Activated naive CD8-positive, alpha-beta T cell treated with anti-CD3 and anti-CD28 coated beads, Interleukin-2, amount 10 ng/mL, durations not matched to agents 7 days and 5 days (primary cell): ENCODE measurements around the gene ALDH3B1. TPM values are rescaled to one million over a fixed set of nuclear protein-coding genes. Genes with fewer than 3 reads are reported as not detected.
"Not testable (repeated sequence)": the region's sequence is repeated elsewhere in the genome, so short reads cannot be mapped to it uniquely, and the experiment has no call there.

Experiments
- ATAC-seq: fragments of 150-1000 bp; cut with Tn5 transposase; one replicate; pipeline ENCODE4 v1.10.0; 2021; ENCODE audit warnings: low read depth, moderate library complexity
- POLR2A ChIA-PET: fragments of 350-600 bp; sonication (Branson Sonifier 250); formaldehyde crosslinking; loops from one replicate; lab custom pipeline; 2021; ENCODE audit warnings: antibody characterized with exemption; lab: Charles Lee
- DNase-seq: peaks from one replicate; pipeline ENCODE4 v3.0.0; 2021
- H3K27ac Mint-ChIP-seq: one replicate; pipeline ENCODE4 v1.8.0; 2022; ENCODE audit warnings: mild to moderate bottlenecking, mixed read lengths
- H3K27me3 Mint-ChIP-seq: one replicate; pipeline ENCODE4 v1.8.0; 2022; ENCODE audit warnings: mild to moderate bottlenecking, moderate library complexity, mixed read lengths
- H3K36me3 Mint-ChIP-seq: one replicate; pipeline ENCODE4 v1.8.0; 2021; ENCODE audit warnings: mild to moderate bottlenecking, mixed read lengths
- H3K4me1 Mint-ChIP-seq: one replicate; pipeline ENCODE4 v1.8.0; 2021; ENCODE audit warnings: mixed read lengths
- H3K4me3 Mint-ChIP-seq: one replicate; pipeline ENCODE4 v1.8.0; 2022; ENCODE audit warnings: mild to moderate bottlenecking, moderate library complexity, mixed read lengths
- H3K9me3 Mint-ChIP-seq: one replicate; pipeline ENCODE4 v1.8.0; 2021; ENCODE audit warnings: mixed read lengths
- total RNA-seq, 2 experiments: library from RNA; stranded (reverse); gene quantifications; one replicate each; pipeline ENCODE4 v1.2.3, GENCODE V29; 2021

The ALDH3B1 gene
- total RNA-seq, 2 experiments from 2014 or later = 0.45 to 0.61 TPM

- ATAC-seq, H3K27ac Mint-ChIP-seq, POLR2A ChIA-PET, H3K4me1 Mint-ChIP-seq, H3K36me3 Mint-ChIP-seq, H3K9me3 Mint-ChIP-seq, DNase-seq, H3K27me3 Mint-ChIP-seq, H3K4me3 Mint-ChIP-seq: not testable (repeated sequence)
Measured at GRCh38 chr11:67991347-67992121, 18.6 kb upstream of the ALDH3B1 start.

- H3K9me3 Mint-ChIP-seq, H3K27ac Mint-ChIP-seq, H3K27me3 Mint-ChIP-seq, POLR2A ChIA-PET, ATAC-seq, H3K4me3 Mint-ChIP-seq: not testable (repeated sequence)
- Mint-ChIP-seq H3K4me1 (peaks cover 24% of the 10 kb centered on the region), H3K36me3 (peaks cover 15% of the 10 kb centered on the region)
- peak; percentile 59 for DNase-seq
Measured at GRCh38 chr11:67993821-67994220, 16.3 kb upstream of the ALDH3B1 start.

DNA sequence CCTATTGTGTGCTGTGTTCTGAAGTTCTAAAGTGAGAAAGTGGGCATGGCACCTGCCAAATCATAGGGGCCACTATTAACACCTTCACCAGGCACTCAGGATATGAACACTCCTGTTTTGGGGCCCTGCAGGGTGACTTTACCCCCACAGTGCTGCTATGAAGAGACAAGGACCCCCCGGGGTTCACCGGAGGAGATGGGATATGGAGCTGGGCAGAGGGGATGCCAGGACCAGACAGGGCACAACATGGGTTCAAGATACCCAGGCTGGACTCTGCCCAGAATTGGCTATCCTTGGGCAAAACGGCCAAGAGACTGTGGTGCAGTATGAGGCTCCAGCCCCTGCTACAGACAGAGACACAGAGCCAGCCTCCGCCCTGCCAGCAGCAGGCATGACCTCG, 15.7 kb upstream of the ALDH3B1 start:
- H3K27me3 Mint-ChIP-seq, ATAC-seq, DNase-seq, H3K9me3 Mint-ChIP-seq, H3K4me3 Mint-ChIP-seq, H3K27ac Mint-ChIP-seq, POLR2A ChIA-PET: not testable (repeated sequence)
- Mint-ChIP-seq H3K36me3 (peaks cover 15% of the 10 kb centered on the region), H3K4me1 (peaks cover 26% of the 10 kb centered on the region)

- ATAC-seq, H3K9me3 Mint-ChIP-seq, H3K4me3 Mint-ChIP-seq, H3K27ac Mint-ChIP-seq, DNase-seq, H3K27me3 Mint-ChIP-seq, POLR2A ChIA-PET: not testable (repeated sequence)
- Mint-ChIP-seq H3K4me1 (peaks cover 30% of the 10 kb centered on the region), H3K36me3 (peaks cover 15% of the 10 kb centered on the region)
Measured at GRCh38 chr11:67995129-67995528, 15.0 kb upstream of the ALDH3B1 start.

- H3K9me3 Mint-ChIP-seq, H3K27me3 Mint-ChIP-seq: not testable (repeated sequence)
Measured at GRCh38 chr11:67995579-67995978, 14.5 kb upstream of the ALDH3B1 start.

DNA sequence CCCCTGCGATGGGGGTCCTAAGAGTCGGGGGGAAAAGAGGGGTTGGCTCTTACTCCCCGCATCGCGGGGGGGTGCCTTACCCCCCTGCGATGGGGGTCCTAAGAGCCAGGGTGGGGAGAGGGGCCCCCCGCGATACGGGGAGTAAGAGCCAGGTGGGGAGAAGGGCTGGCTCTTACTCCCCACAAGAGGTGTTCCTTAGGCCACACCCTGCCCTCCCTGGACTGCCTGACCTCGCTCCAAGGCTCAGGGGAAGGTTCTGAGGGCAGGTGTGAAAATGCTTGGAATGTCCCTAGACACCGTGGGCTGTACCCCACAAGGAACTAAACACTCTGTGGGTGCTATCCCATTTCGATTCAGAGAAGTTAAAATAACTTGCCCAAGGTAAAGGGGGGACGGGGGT, 14.1 kb upstream of the ALDH3B1 start:
- POLR2A ChIA-PET = no interaction called here
- H3K4me3 Mint-ChIP-seq = no peak overlapping the region
- H3K27ac Mint-ChIP-seq = no peak overlapping the region
- DNase-seq (peak; percentile 18), ATAC-seq (no peak)
- H3K36me3 Mint-ChIP-seq = peaks cover 15% of the 10 kb centered on the region
- H3K9me3 Mint-ChIP-seq = no peaks in the 10 kb centered on the region
- H3K4me1 Mint-ChIP-seq = peaks cover 31% of the 10 kb centered on the region
- no peaks in the 10 kb centered on the region for H3K27me3 Mint-ChIP-seq

More at GRCh38 chr11:67995579-67995978, 14.5 kb upstream of the ALDH3B1 start:
- ATAC-seq, H3K27ac Mint-ChIP-seq, POLR2A ChIA-PET, H3K4me3 Mint-ChIP-seq: not testable (repeated sequence)
- peaks cover 15% of the 10 kb centered on the region for H3K36me3 Mint-ChIP-seq
- peak; percentile 28 for DNase-seq
- H3K4me1 Mint-ChIP-seq = peaks cover 31% of the 10 kb centered on the region

- POLR2A ChIA-PET = no interaction called here
- H3K27me3 Mint-ChIP-seq = no peaks in the 10 kb centered on the region
- H3K27ac Mint-ChIP-seq = peak overlapping the region; percentile 40
- peaks cover 16% of the 10 kb centered on the region for H3K36me3 Mint-ChIP-seq
- peaks cover 31% of the 10 kb centered on the region for H3K4me1 Mint-ChIP-seq
- H3K4me3 Mint-ChIP-seq = peak overlapping the region; percentile 73
- H3K9me3 Mint-ChIP-seq = no peaks in the 10 kb centered on the region
- peak; percentile 32 for ATAC-seq
- DNase-seq = peak; percentile 59
Measured at GRCh38 chr11:67996622-67997474, 13.3 kb upstream of the ALDH3B1 start.

GRCh38 chr11:67997475-67997921, 12.6 kb upstream of the ALDH3B1 start:
- peak overlapping the region; percentile 60 for H3K27ac Mint-ChIP-seq
- peak overlapping the region; percentile 73 for H3K4me3 Mint-ChIP-seq
- H3K4me1 Mint-ChIP-seq = peaks cover 36% of the 10 kb centered on the region
- ATAC-seq (peak; percentile 27), DNase-seq (no peak)
- peaks cover 18% of the 10 kb centered on the region for H3K36me3 Mint-ChIP-seq
- no peaks in the 10 kb centered on the region for H3K9me3 Mint-ChIP-seq
- POLR2A ChIA-PET = interaction anchor here (1.6 kb wide), 1 partner anchor 40 kb away, joined by 4 read pairs; no protein-coding TSS in a partner anchor
- H3K27me3 Mint-ChIP-seq = no peaks in the 10 kb centered on the region

DNA sequence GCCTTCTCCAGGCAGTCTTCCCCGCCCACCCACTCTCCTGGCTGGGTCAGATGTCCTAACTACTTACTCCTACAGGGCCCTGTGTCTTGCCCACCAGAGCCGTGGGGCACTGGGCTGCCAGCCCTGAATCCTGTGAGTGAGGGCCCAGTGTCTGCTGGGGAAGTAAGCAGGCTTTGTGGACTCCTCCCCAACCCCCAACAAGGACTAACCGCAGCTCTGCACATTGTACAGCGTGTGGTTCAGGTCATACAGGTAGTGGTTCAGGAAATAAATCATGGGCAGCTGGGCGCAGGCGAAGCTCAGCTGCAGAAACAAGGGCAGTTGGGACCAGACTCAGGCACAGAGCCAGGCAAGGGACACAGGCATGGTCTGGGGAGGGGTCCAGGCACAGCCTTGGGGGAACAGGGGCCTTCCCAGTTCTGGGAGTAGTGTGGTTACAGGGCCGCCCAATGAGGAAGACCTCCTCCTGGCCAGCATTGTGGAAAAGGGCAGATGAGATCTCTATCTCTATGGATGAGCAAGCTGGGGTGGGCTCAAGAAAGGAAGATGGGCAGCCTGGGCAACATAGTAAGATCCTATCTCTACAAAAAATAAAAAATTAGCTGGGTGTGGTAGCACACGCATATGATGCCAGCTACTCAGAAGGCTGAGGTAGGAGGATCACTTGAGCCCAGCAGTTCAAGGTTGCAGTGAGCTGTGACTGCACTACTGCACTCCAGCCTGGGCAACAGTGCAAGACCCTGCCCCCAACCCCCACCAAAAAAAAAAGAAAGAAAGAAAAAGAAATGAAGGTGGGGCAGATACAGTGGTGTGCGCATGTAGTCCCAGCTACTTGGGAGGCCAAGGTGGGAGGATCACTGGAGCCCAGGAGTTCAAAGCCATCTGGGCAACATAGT, 11.7 kb upstream of the ALDH3B1 start:
- ATAC-seq (peak; percentile 69), DNase-seq (no peak)
- no peaks in the 10 kb centered on the region for H3K27me3 Mint-ChIP-seq
- H3K9me3 Mint-ChIP-seq = no peaks in the 10 kb centered on the region
- H3K27ac Mint-ChIP-seq = peak overlapping the region; percentile 84
- POLR2A ChIA-PET = interaction anchor here (1.0 to 1.6 kb wide), 2 partner anchors 39 to 41 kb away, joined by 3 to 4 read pairs; partner anchors contain the start of gene TCIRG1
- H3K4me3 Mint-ChIP-seq = peak overlapping the region; percentile 73
- peaks cover 42% of the 10 kb centered on the region for H3K4me1 Mint-ChIP-seq
- H3K36me3 Mint-ChIP-seq = peaks cover 23% of the 10 kb centered on the region

- ATAC-seq (no peak), DNase-seq (no peak)
- no peaks in the 10 kb centered on the region for H3K27me3 Mint-ChIP-seq
- no peak overlapping the region for H3K27ac Mint-ChIP-seq
- peaks cover 40% of the 10 kb centered on the region for H3K4me1 Mint-ChIP-seq
- H3K9me3 Mint-ChIP-seq = no peaks in the 10 kb centered on the region
- POLR2A ChIA-PET = interaction anchor here (1.0 kb wide), 1 partner anchor 40 kb away, joined by 3 read pairs; the partner anchor contains the start of gene TCIRG1
- H3K4me3 Mint-ChIP-seq = no peak overlapping the region
- H3K36me3 Mint-ChIP-seq = peaks cover 23% of the 10 kb centered on the region
Measured at GRCh38 chr11:67999201-67999629, 10.9 kb upstream of the ALDH3B1 start.

DNA sequence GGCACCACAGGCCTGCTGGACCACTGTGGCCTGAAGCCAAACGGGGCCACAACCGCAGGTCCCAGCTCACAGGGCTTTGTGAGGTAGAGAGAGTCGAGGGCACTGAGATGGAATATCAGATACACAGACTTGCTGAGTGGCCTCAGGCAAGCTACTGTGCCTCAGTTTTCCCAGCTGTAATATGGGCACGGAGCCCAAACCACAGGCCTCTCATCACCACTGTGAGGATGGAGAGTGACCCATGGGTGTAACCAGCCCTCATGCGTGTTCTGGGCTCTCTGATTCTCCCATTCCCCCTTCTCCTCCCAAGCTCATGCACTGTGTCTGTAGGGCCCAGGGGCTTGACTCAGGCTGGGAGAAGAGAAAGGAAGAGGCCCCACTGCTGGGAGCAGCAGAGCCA, 10.4 kb upstream of the ALDH3B1 start:
- no peak for ATAC-seq
- Mint-ChIP-seq H3K27ac (peak overlapping the region; percentile 8), H3K36me3 (peaks cover 23% of the 10 kb centered on the region), H3K9me3 (no peaks in the 10 kb centered on the region), H3K4me1 (peaks cover 41% of the 10 kb centered on the region), H3K27me3 (no peaks in the 10 kb centered on the region), H3K4me3 (no peak overlapping the region)
- DNase-seq = no peak
- POLR2A ChIA-PET = no interaction called here

DNA sequence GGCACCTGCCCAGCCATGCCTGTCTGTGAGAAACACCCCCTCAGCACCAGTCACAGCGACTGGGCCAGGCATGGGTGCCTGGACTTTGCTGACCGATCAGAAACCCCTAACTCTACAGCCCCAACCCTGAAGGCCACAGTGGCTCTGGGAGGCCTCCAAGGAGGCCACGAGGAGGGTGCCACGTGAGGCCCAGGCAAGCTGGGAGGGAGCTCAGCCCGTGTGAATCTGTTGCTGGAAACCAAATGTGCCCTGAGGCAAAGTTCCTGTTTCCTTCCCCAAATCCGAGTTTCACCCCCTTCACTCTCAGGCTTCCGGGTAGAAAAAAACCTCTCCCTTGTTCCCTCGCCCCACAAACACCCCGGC, 7.6 kb upstream of the ALDH3B1 start:
- POLR2A ChIA-PET = interaction anchor here (1.0 to 2.5 kb wide), 2 partner anchors 35 to 51 kb away, joined by 3 to 12 read pairs; partner anchors contain the start of gene TCIRG1

More for the DNA sequence above, 7.6 kb upstream of the ALDH3B1 start:
- Mint-ChIP-seq H3K27me3 (no peaks in the 10 kb centered on the region), H3K9me3 (no peaks in the 10 kb centered on the region), H3K36me3 (peaks cover 15% of the 10 kb centered on the region), H3K27ac (peak overlapping the region; percentile 67), H3K4me3 (peak overlapping the region; percentile 83), H3K4me1 (peaks cover 35% of the 10 kb centered on the region)
- DNase-seq (no peak), ATAC-seq (no peak)
